Eye (tissue), 1 donor: Measurements from ENCODE around the gene RAD51B.

Experiments
- DNase-seq: peaks from one replicate; pipeline ENCODE4 v3.0.0-alpha.2; 2015

Gene RAD51B

GRCh38 chr14:68315081-68315480 lies 495.5 kb downstream of the RAD51B start:
- no peak for DNase-seq

GRCh38 chr14:68316078-68316868 lies 496.7 kb downstream of the RAD51B start:
- no peak for DNase-seq

GRCh38 chr14:68317239-68317638 lies 497.7 kb downstream of the RAD51B start:
- DNase-seq = no peak

GRCh38 chr14:68318828-68319227 lies 499.2 kb downstream of the RAD51B start:
- DNase-seq = no peak

- DNase-seq = no peak
Observed at GRCh38 chr14:68320495-68320894, 500.9 kb downstream of the RAD51B start.

GRCh38 chr14:68322940-68323620 lies 503.5 kb downstream of the RAD51B start:
- no peak for DNase-seq

- DNase-seq = no peak
Observed at GRCh38 chr14:68325267-68325807, 505.8 kb downstream of the RAD51B start.

GRCh38 chr14:68327231-68327630 lies 507.7 kb downstream of the RAD51B start:
- no peak for DNase-seq

- no peak for DNase-seq
Observed at GRCh38 chr14:68328509-68328908, 508.9 kb downstream of the RAD51B start.

GRCh38 chr14:68331426-68331825 lies 511.8 kb downstream of the RAD51B start:
- no peak for DNase-seq

GRCh38 chr14:68331991-68332390 lies 512.4 kb downstream of the RAD51B start:
- no peak for DNase-seq

- no peak for DNase-seq
Observed at GRCh38 chr14:68333262-68333661, 513.7 kb downstream of the RAD51B start.

GRCh38 chr14:68335312-68335711 lies 515.7 kb downstream of the RAD51B start:
- no peak for DNase-seq

GRCh38 chr14:68336165-68336564 lies 516.6 kb downstream of the RAD51B start:
- DNase-seq = no peak

GRCh38 chr14:68337279-68337678 lies 517.7 kb downstream of the RAD51B start:
- no peak for DNase-seq

GRCh38 chr14:68340262-68340661 lies 520.7 kb downstream of the RAD51B start:
- no peak for DNase-seq

GRCh38 chr14:68341411-68342212 lies 522.0 kb downstream of the RAD51B start:
- no peak for DNase-seq

GRCh38 chr14:68342216-68342763 lies 522.7 kb downstream of the RAD51B start:
- no peak for DNase-seq

- no peak for DNase-seq
Observed at GRCh38 chr14:68343534-68344118, 524.0 kb downstream of the RAD51B start.

GRCh38 chr14:68345738-68346137 lies 526.2 kb downstream of the RAD51B start:
- no peak for DNase-seq

GRCh38 chr14:68346556-68347343 lies 527.2 kb downstream of the RAD51B start:
- no peak for DNase-seq
